ENCODE data around the gene RNF103. TPM values are rescaled to one million over a fixed set of nuclear protein-coding genes. Genes with fewer than 3 reads are reported as not detected.
A peak's percentile ranks its signal among the peaks of the same experiment; 100 is the strongest.

The RNF103 gene
- total and polyA plus RNA-seq, 8 donors = 17.4 to 28.4 (median 21.8) TPM

GRCh38 chr2:86646329-86646728 is 22.7 kb upstream of the RNF103 start:
- TF ChIP-seq CTCF (IDR thresholded peaks at IDR 0.05) = no peak
- Histone ChIP-seq H3K9me3 (no peaks in the 10 kb centered on the region), H3K27me3 (no peaks in the 10 kb centered on the region), H3K4me3 (no peak overlapping the region), H3K27ac (no peak overlapping the region), H3K36me3 (no peaks in the 10 kb centered on the region), H3K4me1 (peaks cover 0 to 11% (median 0%) of the 10 kb centered on the region in 3 donors)
- intact Hi-C loops (cut with DNase I) = no loop called here
- ATAC-seq (no peak), FAIRE-seq (no peak), DNase-seq (no peak)
- 77 to 78% methylated on average over 4 of the region's 4 CpGs for whole genome bisulfite sequencing, 2 donors

- no peaks in the 10 kb centered on the region for H3K27me3 ChIP-seq
- FAIRE-seq (no peak), DNase-seq (no peak), ATAC-seq (no peak)
- no peaks in the 10 kb centered on the region for H3K36me3 ChIP-seq
- H3K9me3 ChIP-seq = no peaks in the 10 kb centered on the region
- TF ChIP-seq CTCF (IDR thresholded peaks at IDR 0.05) = no peak
- H3K4me1 ChIP-seq = peaks cover 0 to 11% (median 0%) of the 10 kb centered on the region in 3 donors
- intact Hi-C loops (cut with DNase I) = no loop called here
- WGBS, 2 donors = 68 to 72% methylated on average over 4 of the region's 4 CpGs
- H3K4me3 ChIP-seq = no peak overlapping the region
- no peak overlapping the region for H3K27ac ChIP-seq
Measured at GRCh38 chr2:86645752-86646151, 22.1 kb upstream of the RNF103 start.

- FAIRE-seq (no peak), ATAC-seq (no peak), DNase-seq (no peak)
- no peak overlapping the region for H3K4me3 ChIP-seq
- WGBS, 2 donors = 35% methylated on average over 1 of the region's 1 CpG
- H3K27me3 ChIP-seq = no peaks in the 10 kb centered on the region
- intact Hi-C loops (cut with DNase I) = no loop called here
- peaks cover 2 to 16% (median 6%) of the 10 kb centered on the region in 3 donors for H3K4me1 ChIP-seq
- H3K27ac ChIP-seq = no peak overlapping the region
- H3K36me3 ChIP-seq = no peaks in the 10 kb centered on the region
- TF ChIP-seq CTCF (IDR thresholded peaks at IDR 0.05) = no peak
- no peaks in the 10 kb centered on the region for H3K9me3 ChIP-seq
Measured at GRCh38 chr2:86638712-86639111, 15.0 kb upstream of the RNF103 start.

- no peak for TF ChIP-seq CTCF (IDR thresholded peaks at IDR 0.05)
- ATAC-seq (peak; percentile 28 to 56 (median 46)), FAIRE-seq (no peak), DNase-seq (peak in 3 of 6 donors; percentile 47 to 62 (median 49))
- H3K27ac ChIP-seq = peak overlapping the region in 1 of 4 donors; percentile 42
- H3K9me3 ChIP-seq = no peaks in the 10 kb centered on the region
- H3K4me1 ChIP-seq = peaks cover 17 to 25% (median 22%) of the 10 kb centered on the region in 3 donors
- H3K36me3 ChIP-seq = no peaks in the 10 kb centered on the region
- H3K27me3 ChIP-seq = no peaks in the 10 kb centered on the region
- 30 to 47% methylated on average over 4 to 5 of the region's 5 CpGs for WGBS, 2 donors
- intact Hi-C loops (cut with DNase I) = no loop called here
- H3K4me3 ChIP-seq = no peak overlapping the region
Measured at GRCh38 chr2:86636842-86637241, 13.2 kb upstream of the RNF103 start.

- intact Hi-C loops (cut with DNase I) = no loop called here
- no peak overlapping the region for H3K4me3 ChIP-seq
- H3K36me3 ChIP-seq = no peaks in the 10 kb centered on the region
- no peak for TF ChIP-seq CTCF (IDR thresholded peaks at IDR 0.05)
- H3K4me1 ChIP-seq = peaks cover 25 to 28% (median 25%) of the 10 kb centered on the region in 3 donors
- H3K9me3 ChIP-seq = no peaks in the 10 kb centered on the region
- H3K27ac ChIP-seq = no peak overlapping the region
- no peaks in the 10 kb centered on the region for H3K27me3 ChIP-seq
- DNase-seq (no peak), ATAC-seq (no peak), FAIRE-seq (no peak)
- 86 to 92% methylated on average over 6 of the region's 6 CpGs for WGBS, 2 donors
Measured at GRCh38 chr2:86634352-86634751, 10.7 kb upstream of the RNF103 start.
